B cell (primary cell): Measurements from ENCODE around the gene NUDT19. TPM values are rescaled to one million over a fixed set of nuclear protein-coding genes. Genes with fewer than 3 reads are reported as not detected.

ENCODE experiments used
- ATAC-seq: fragments of 200-7000 bp; cut with Tn5 transposase; one replicate; pipeline ENCODE4 v1.10.0; 2021; ENCODE audit warnings: low read depth, mild to moderate bottlenecking, moderate number of reproducible peaks, moderate library complexity
- CTCF ChIA-PET: fragments of 350-600 bp; sonication (Branson Sonifier 250); formaldehyde crosslinking; loops from one replicate; lab custom pipeline; 2021; ENCODE audit warnings: antibody characterized with exemption, inconsistent platforms; lab: Charles Lee
- POLR2A ChIA-PET: fragments of 350-600 bp; sonication (Branson Sonifier 250); formaldehyde crosslinking; loops from one replicate; lab custom pipeline; 2021; ENCODE audit warnings: antibody characterized with exemption; lab: Charles Lee
- DNase-seq: peaks from one replicate; pipeline ENCODE4 v3.0.0; 2013
- H2AFZ ChIP-seq: 2 replicates; pipeline ENCODE4 v1.6.1; 2012; ENCODE audit warnings: mild to moderate bottlenecking, low read depth, low read length; ENCODE audit not compliant: insufficient read depth, poor library complexity, severe bottlenecking
- H3K27ac ChIP-seq, 2 donors: 1 replicate in 1 of 2; 2 replicates in 1 of 2; pipeline ENCODE4 v1.5.1; 2012 to 2013; ENCODE audit warnings: low read length in 2 of 2, mild to moderate bottlenecking in 2 of 2, moderate library complexity in 1 of 2
- H3K27me3 ChIP-seq, 4 experiments: fragments of 200-600 bp in 1 of 4; sonication (generic) in 1 of 4; replicated peaks in 1 of 4; 1 replicate in 2 of 4; 2 replicates in 2 of 4; pipeline versions ENCODE4 v1.6.1 to v1.7.0; 2013 to 2016; ENCODE audit warnings: low read length in 3 of 4, mild to moderate bottlenecking in 2 of 4, mixed read lengths in 1 of 4, moderate library complexity in 1 of 4; ENCODE audit not compliant: insufficient read depth in 4 of 4, control insufficient read depth in 3 of 4; ENCODE audit errors: control extremely low read depth in 1 of 4
- H3K36me3 ChIP-seq, 2 experiments: replicated peaks in 1 of 2; 1 replicate in 1 of 2; 2 replicates in 1 of 2; pipeline versions ENCODE4 v1.6.1 to v1.7.1; 2013; ENCODE audit warnings: low read length in 1 of 2; ENCODE audit not compliant: insufficient read depth in 2 of 2, control insufficient read depth in 1 of 2; ENCODE audit errors: control extremely low read depth in 1 of 2, extremely low read depth in 1 of 2
- H3K4me1 ChIP-seq, 2 donors: fragments of 200-600 bp in 1 of 2; sonication (generic) in 1 of 2; 1 replicate in 1 of 2; 2 replicates in 1 of 2; pipeline versions ENCODE4 v1.5.1 to v1.6.1; 2013 to 2017; ENCODE audit warnings: low read length in 2 of 2; ENCODE audit not compliant: control insufficient read depth in 2 of 2, insufficient read depth in 2 of 2
- H3K4me2 ChIP-seq: replicated peaks from 2 replicates; pipeline ENCODE3; 2012; ENCODE audit warnings: mild to moderate bottlenecking, low read depth, low read length; ENCODE audit not compliant: poor library complexity, severe bottlenecking
- H3K4me3 ChIP-seq, 5 experiments: fragments of 200-600 bp in 1 of 5; sonication (generic) in 1 of 5; 1 replicate in 3 of 5; 2 replicates in 2 of 5; pipeline versions ENCODE4 v1.5.1 to v1.7.0; 2011 to 2016; ENCODE audit warnings: low read length in 4 of 5, mild to moderate bottlenecking in 4 of 5, low read depth in 2 of 5, control low read depth in 1 of 5, moderate library complexity in 1 of 5; ENCODE audit not compliant: insufficient read depth in 1 of 5; ENCODE audit errors: control extremely low read depth in 1 of 5, extremely low read depth in 1 of 5
- H3K79me2 ChIP-seq: fragments of 200-600 bp; sonication (generic); one replicate; pipeline ENCODE4 v1.6.0; 2016; ENCODE audit warnings: low read length; ENCODE audit not compliant: control insufficient read depth, insufficient read depth
- H3K9ac ChIP-seq: fragments of 200-600 bp; sonication (generic); 2 replicates; pipeline ENCODE4 v1.6.1; 2017; ENCODE audit warnings: mild to moderate bottlenecking, low read length, moderate library complexity
- H3K9me3 ChIP-seq, 3 donors: one replicate each; pipeline versions ENCODE4 v1.6.1 to v1.7.1; 2013; ENCODE audit warnings: low read length in 2 of 3; ENCODE audit not compliant: control insufficient read depth in 2 of 3, insufficient read depth in 1 of 3; ENCODE audit errors: control extremely low read depth in 1 of 3
- H4K20me1 ChIP-seq: 2 replicates; pipeline ENCODE4 v1.6.0; 2012; ENCODE audit warnings: mild to moderate bottlenecking, low read length; ENCODE audit not compliant: insufficient read depth, control insufficient read depth, poor library complexity, severe bottlenecking
- H3K27ac Mint-ChIP-seq: one replicate; pipeline ENCODE4 v1.8.0; 2021; ENCODE audit warnings: mixed read lengths
- H3K27me3 Mint-ChIP-seq: one replicate; pipeline ENCODE4 v1.8.0; 2021; ENCODE audit warnings: mixed read lengths
- H3K4me1 Mint-ChIP-seq: one replicate; pipeline ENCODE4 v1.8.0; 2021; ENCODE audit warnings: mixed read lengths
- H3K4me3 Mint-ChIP-seq: one replicate; pipeline ENCODE4 v1.8.0; 2021; ENCODE audit warnings: mixed read lengths
- H3K9me3 Mint-ChIP-seq: one replicate; pipeline ENCODE4 v1.8.0; 2022; ENCODE audit warnings: mixed read lengths; ENCODE audit not compliant: insufficient read depth
- EZH2 ChIP-seq: IDR thresholded peaks from 2 replicates; pipeline ENCODE4 v1.6.1; 2012; ENCODE audit warnings: borderline replicate concordance, low read depth, mild to moderate bottlenecking, moderate library complexity, low read length; ENCODE audit not compliant: insufficient read depth, poor library complexity, severe bottlenecking
- WGBS: methylation state at CpG from one replicate; pipeline ENCODE4 v1.1.5; 2013; ENCODE audit warnings: missing lambda C conversion rate; ENCODE audit not compliant: insufficient coverage; 5-methylcytosine and 5-hydroxymethylcytosine counted together
- intact Hi-C: fragments of 100-400 bp; cut with micrococcal nuclease; formaldehyde crosslinking; loops from one replicate; pipeline ENCODE4 v1.10.0; 2022
- polyA plus RNA-seq: library from polyadenylated mRNA; depleted of rRNA; stranded (reverse); fragments of >200 nt; gene quantifications from 2 replicates; pipeline ENCODE4 v1.2.3, GENCODE V29; 2012
- total RNA-seq, 2 donors: library from RNA; stranded (reverse); fragments of 120-200 nt in 1 of 2; gene quantifications; 1 replicate in 1 of 2; 2 replicates in 1 of 2; pipeline versions ENCODE4 v1.2.3 to v1.2.4, GENCODE V29; 2013 to 2022
- TF ChIP-seq, protein P1 (sequence below): fragments of 200-600 bp; IDR thresholded peaks from one replicate; pipeline ENCODE4 v1.8.0; 2022; ENCODE audit warnings: antibody characterized with exemption, mild to moderate bottlenecking

Gene NUDT19
- total and polyA plus RNA-seq, 2 donors (not counting 1 experiment from before 2014, with no cell fraction given): 3.6 to 7.1 TPM

DNA sequence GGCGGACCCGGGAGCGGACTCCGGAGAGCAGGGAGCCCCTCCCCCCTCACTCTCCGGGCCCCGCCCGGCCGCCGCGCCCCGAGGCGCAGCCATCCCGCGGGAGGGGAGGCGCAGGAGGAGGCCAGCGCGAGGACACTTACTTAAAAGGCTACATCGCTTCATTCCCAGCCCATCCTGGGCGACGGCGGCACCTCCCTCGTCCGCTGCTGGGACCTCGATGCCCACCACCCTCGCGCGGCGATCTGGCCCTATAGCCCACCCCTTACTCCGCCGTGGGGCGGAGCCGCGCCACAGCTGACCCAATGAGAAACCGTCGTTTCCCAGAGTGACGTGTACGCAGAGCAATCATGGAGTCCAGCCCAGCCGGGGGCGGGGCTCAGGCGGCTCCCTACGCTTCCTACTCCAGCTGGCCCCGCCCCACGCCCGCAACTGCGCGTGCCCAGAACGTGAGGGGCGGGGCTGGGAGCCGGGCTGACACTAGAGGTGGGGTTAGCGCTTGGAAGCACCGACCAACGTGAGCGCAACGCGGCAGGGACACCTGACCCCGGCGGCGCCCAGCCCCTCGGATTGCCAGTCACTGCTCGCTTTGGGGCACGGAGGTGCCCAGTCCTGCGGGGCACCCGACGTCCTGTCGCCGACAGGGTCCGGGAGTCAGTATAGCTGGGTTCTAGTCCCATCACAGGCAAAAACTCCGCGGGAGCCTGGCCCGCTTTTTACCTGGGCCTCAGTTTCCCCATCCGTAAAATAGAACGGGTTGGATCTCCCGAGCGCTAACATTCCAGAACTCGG, 16.5 kb upstream of the NUDT19 start, which contains the start of gene ANKRD27:
Gene ANKRD27 (minus strand): TSS at position 250 of the 789 bp plus-strand sequence. CDS start 16,165 bp downstream, outside the sequence.
- H2AFZ ChIP-seq: peak within 1 kb of the TSS; percentile 84
- DNase-seq (peak; percentile 99), ATAC-seq (peak; percentile 95)
- peaks cover 38% of the 10 kb centered on the region for H3K4me1 Mint-ChIP-seq
- H3K79me2 ChIP-seq: peaks cover 44% of the 10 kb centered on the region
- H3K27me3 Mint-ChIP-seq: peaks cover 8% of the 10 kb centered on the region
- no peaks in the 10 kb centered on the region for H3K9me3 Mint-ChIP-seq
- H3K9me3 ChIP-seq: peaks cover 0 to 13% (median 0%) of the 10 kb centered on the region in 3 donors
- intact Hi-C loops: loop anchor here (1.0 to 10.0 kb wide), 5 partner anchors 16 to 410 kb away; partner anchors contain the start of genes DPY19L3, GPATCH1, NUDT19 and PDCD5
- H4K20me1 ChIP-seq: peaks cover 32% of the 10 kb centered on the region
- H3K36me3 ChIP-seq: no peaks in the 10 kb centered on the region
- H3K27me3 ChIP-seq: peaks cover 0 to 30% (median 9%) of the 10 kb centered on the region in 4 experiments
- H3K4me3 Mint-ChIP-seq: peak within 1 kb of the TSS; percentile 95
- no peak for TF ChIP-seq EZH2
- TF ChIP-seq, protein P1, sequence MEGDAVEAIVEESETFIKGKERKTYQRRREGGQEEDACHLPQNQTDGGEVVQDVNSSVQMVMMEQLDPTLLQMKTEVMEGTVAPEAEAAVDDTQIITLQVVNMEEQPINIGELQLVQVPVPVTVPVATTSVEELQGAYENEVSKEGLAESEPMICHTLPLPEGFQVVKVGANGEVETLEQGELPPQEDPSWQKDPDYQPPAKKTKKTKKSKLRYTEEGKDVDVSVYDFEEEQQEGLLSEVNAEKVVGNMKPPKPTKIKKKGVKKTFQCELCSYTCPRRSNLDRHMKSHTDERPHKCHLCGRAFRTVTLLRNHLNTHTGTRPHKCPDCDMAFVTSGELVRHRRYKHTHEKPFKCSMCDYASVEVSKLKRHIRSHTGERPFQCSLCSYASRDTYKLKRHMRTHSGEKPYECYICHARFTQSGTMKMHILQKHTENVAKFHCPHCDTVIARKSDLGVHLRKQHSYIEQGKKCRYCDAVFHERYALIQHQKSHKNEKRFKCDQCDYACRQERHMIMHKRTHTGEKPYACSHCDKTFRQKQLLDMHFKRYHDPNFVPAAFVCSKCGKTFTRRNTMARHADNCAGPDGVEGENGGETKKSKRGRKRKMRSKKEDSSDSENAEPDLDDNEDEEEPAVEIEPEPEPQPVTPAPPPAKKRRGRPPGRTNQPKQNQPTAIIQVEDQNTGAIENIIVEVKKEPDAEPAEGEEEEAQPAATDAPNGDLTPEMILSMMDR: no peak
- peak within 1 kb of the TSS; percentile 48 to 90 (median 70) for H3K4me3 ChIP-seq
- peaks cover 25 to 34% of the 10 kb centered on the region in 2 donors for H3K4me1 ChIP-seq
- peak within 1 kb of the TSS; percentile 94 for H3K4me2 ChIP-seq
- peak within 1 kb of the TSS in 1 of 2 donors; percentile 45 for H3K27ac ChIP-seq
- ChIA-PET CTCF (interaction anchor here (2.0 kb wide), 1 partner anchor 16 kb away, joined by 7 read pairs; the partner anchor contains the start of gene NUDT19), POLR2A (interaction anchor here (1.1 to 3.0 kb wide), 3 partner anchors 9 to 270 kb away, joined by 4 to 16 read pairs (median 5); partner anchors contain the start of genes DPY19L3 and NUDT19)
- peak within 1 kb of the TSS; percentile 92 for H3K27ac Mint-ChIP-seq
- WGBS: under 1% methylated on average over 75 of the region's 75 CpGs
- H3K9ac ChIP-seq: peak within 1 kb of the TSS; percentile 68
